WTC11 (cell line): ENCODE data around the gene ARHGEF28.

Experiments
- ATF2 ChIP-seq: sonication (generic); formaldehyde crosslinking; IDR thresholded peaks from 2 replicates; pipeline ENCODE4 v1.8.1; 2022; ENCODE audit warnings: low read depth, missing genetic modification reagents, borderline replicate concordance
- CREB1 ChIP-seq: sonication (generic); formaldehyde crosslinking; IDR thresholded peaks from 2 replicates; pipeline ENCODE4 v1.8.0; 2023; ENCODE audit warnings: mild to moderate bottlenecking, missing genetic modification reagents
- CTCF ChIP-seq: fragments of 200-600 bp; IDR thresholded peaks from 2 replicates; pipeline ENCODE4 v1.8.0; 2022; ENCODE audit warnings: antibody characterized with exemption
- E2F1 ChIP-seq: sonication (generic); formaldehyde crosslinking; IDR thresholded peaks from 2 replicates; pipeline ENCODE4 v1.8.0; 2022; ENCODE audit warnings: mild to moderate bottlenecking, missing genetic modification reagents
- ELF4 ChIP-seq: sonication (generic); formaldehyde crosslinking; IDR thresholded peaks from 2 replicates; pipeline ENCODE4 v1.8.1; 2022; ENCODE audit warnings: low read depth, mild to moderate bottlenecking, moderate library complexity, missing genetic modification reagents
- ESRRA ChIP-seq: sonication (generic); formaldehyde crosslinking; IDR thresholded peaks from 2 replicates; pipeline ENCODE4 v1.8.1; 2022; ENCODE audit warnings: mild to moderate bottlenecking, missing genetic modification reagents, borderline replicate concordance
- ETV6 ChIP-seq: sonication (generic); formaldehyde crosslinking; IDR thresholded peaks from 2 replicates; pipeline ENCODE4 v1.8.1; 2022; ENCODE audit warnings: mild to moderate bottlenecking, missing genetic modification reagents
- GABPB1 ChIP-seq: sonication (generic); formaldehyde crosslinking; IDR thresholded peaks from 2 replicates; pipeline ENCODE4 v1.8.1; 2023; ENCODE audit warnings: mild to moderate bottlenecking, missing genetic modification reagents
- SP1 ChIP-seq: sonication (generic); formaldehyde crosslinking; conservative IDR thresholded peaks from 2 replicates; pipeline ENCODE4 v1.8.1; 2022; ENCODE audit warnings: missing genetic modification reagents
- TCF7 ChIP-seq: sonication (generic); formaldehyde crosslinking; IDR thresholded peaks from 2 replicates; pipeline ENCODE4 v1.8.0; 2022; ENCODE audit warnings: mild to moderate bottlenecking, low read depth, missing genetic modification reagents, moderate library complexity
- ZBTB21 ChIP-seq: sonication (generic); formaldehyde crosslinking; IDR thresholded peaks from 2 replicates; pipeline ENCODE4 v1.8.1; 2023; ENCODE audit warnings: mild to moderate bottlenecking, missing genetic modification reagents, borderline replicate concordance
- ZNF263 ChIP-seq: sonication (generic); formaldehyde crosslinking; IDR thresholded peaks from 2 replicates; pipeline ENCODE4 v1.8.1; 2022; ENCODE audit warnings: low read depth, mild to moderate bottlenecking, moderate library complexity, missing genetic modification reagents
- ZNF281 ChIP-seq: sonication (generic); formaldehyde crosslinking; IDR thresholded peaks from 2 replicates; pipeline ENCODE4 v1.8.0; 2023; ENCODE audit warnings: mild to moderate bottlenecking, missing genetic modification reagents
- ZSCAN18 ChIP-seq: fragments of 250-450 bp; sonication (Bioruptor Pico); IDR thresholded peaks from 2 replicates; pipeline ENCODE4 v2.1.2; 2022; ENCODE audit warnings: mild to moderate bottlenecking, moderate library complexity

- TF ChIP-seq CREB1 (CRISPR knock-in tag) = no peak
- TF ChIP-seq ATF2 (CRISPR knock-in tag) = no peak
- TF ChIP-seq CTCF = no peak
- TF ChIP-seq GABPB1 (CRISPR knock-in tag) = no peak
- no peak for TF ChIP-seq ETV6 (CRISPR knock-in tag)
- TF ChIP-seq ESRRA (CRISPR knock-in tag) = no peak
- no peak for TF ChIP-seq ZNF281 (CRISPR knock-in tag)
- TF ChIP-seq E2F1 (CRISPR knock-in tag) = no peak
- TF ChIP-seq ZSCAN18 (CRISPR knock-in tag) = no peak
- no peak for TF ChIP-seq ELF4 (CRISPR knock-in tag)
- TF ChIP-seq ZNF263 (CRISPR knock-in tag) = no peak
- no peak for TF ChIP-seq ZBTB21 (CRISPR knock-in tag)
- TF ChIP-seq SP1 (CRISPR knock-in tag) = no peak
- no peak for TF ChIP-seq TCF7 (CRISPR knock-in tag)
These were observed 10.4 kb downstream of the ARHGEF28 start for GRCh38 chr5:73636408-73636807.
